ENCODE results near the gene EPX. TPM values are rescaled to one million over a fixed set of nuclear protein-coding genes. Genes with fewer than 3 reads are reported as not detected.
"Not testable (repeated sequence)": the region's sequence is repeated elsewhere in the genome, so short reads cannot be mapped to it uniquely, and the experiment has no call there.

Gene EPX
- not detected for total RNA-seq

- no peak for DNase-seq
Measured at GRCh38 chr17:58192612-58193011, at the start of gene EPX. Gene EPX (plus strand): TSS chr17:58192726. CDS start chr17:58192847, 121 bp downstream.

GRCh38 chr17:58143335-58143734 is 49.2 kb upstream of the EPX start:
- not testable (repeated sequence) for DNase-seq

GRCh38 chr17:58144801-58145200 is 47.7 kb upstream of the EPX start:
- no peak for DNase-seq

GRCh38 chr17:58147930-58148434 is 44.5 kb upstream of the EPX start, which contains the start of gene OR4D1:
Gene OR4D1 (plus strand): TSS chr17:58148384. CDS start chr17:58155154, 6,770 bp downstream.
- no peak for DNase-seq

GRCh38 chr17:58148609-58149008 is 43.9 kb upstream of the EPX start:
- DNase-seq: no peak

- DNase-seq: no peak
Measured at GRCh38 chr17:58150394-58150793, 42.1 kb upstream of the EPX start.

GRCh38 chr17:58153046-58153445 is 39.5 kb upstream of the EPX start:
- DNase-seq: peak; percentile 46

GRCh38 chr17:58153671-58154070 is 38.9 kb upstream of the EPX start:
- no peak for DNase-seq

- peak; percentile 23 for DNase-seq
Measured at GRCh38 chr17:58156839-58157803, 35.4 kb upstream of the EPX start.

GRCh38 chr17:58158181-58158580 is 34.3 kb upstream of the EPX start:
- no peak for DNase-seq

GRCh38 chr17:58161566-58161965 is 31.0 kb upstream of the EPX start:
- no peak for DNase-seq

- no peak for DNase-seq
Measured at GRCh38 chr17:58165981-58166380, 26.5 kb upstream of the EPX start.

GRCh38 chr17:58166682-58167081 is 25.8 kb upstream of the EPX start, which contains the start of gene OR4D2:
Gene OR4D2 (plus strand): TSS chr17:58166982. CDS start chr17:58169656, 2,674 bp downstream.
- no peak for DNase-seq

- no peak for DNase-seq
Measured at GRCh38 chr17:58170622-58171021, 21.9 kb upstream of the EPX start.

- peak; percentile 15 for DNase-seq
Measured at GRCh38 chr17:58172369-58173071, 20.0 kb upstream of the EPX start.

GRCh38 chr17:58174871-58175270 is 17.7 kb upstream of the EPX start:
- DNase-seq: no peak

- no peak for DNase-seq
Measured at GRCh38 chr17:58176200-58176599, 16.3 kb upstream of the EPX start.

GRCh38 chr17:58181796-58182195 is 10.7 kb upstream of the EPX start:
- no peak for DNase-seq

- DNase-seq: no peak
Measured at GRCh38 chr17:58183514-58183913, 9.0 kb upstream of the EPX start.

GRCh38 chr17:58184308-58184985 is 8.1 kb upstream of the EPX start:
- no peak for DNase-seq

GRCh38 chr17:58184986-58185761 is 7.4 kb upstream of the EPX start:
- DNase-seq: no peak

GRCh38 chr17:58186591-58186990 is 5.9 kb upstream of the EPX start:
- no peak for DNase-seq
